Measurements from ENCODE around the gene PIK3R6. TPM values are rescaled to one million over a fixed set of nuclear protein-coding genes. Genes with fewer than 3 reads are reported as not detected.

PIK3R6 gene
- total RNA-seq, 4 donors from 2014 or later: 1.5 to 2.2 (median 2.0) TPM

- no peaks in the 10 kb centered on the region for H3K36me3 ChIP-seq
- H3K4me3 ChIP-seq: no peak overlapping the region
- 50% methylated on average over 1 of the region's 1 CpG; no CpG with 5 or more reads in 1 of the 2 donors for WGBS, 2 donors (ENCODE audit: low coverage in 1 of 2)
- no peak for ATAC-seq
- peaks cover 4% of the 10 kb centered on the region for H3K27me3 ChIP-seq
- no peak overlapping the region for H3K27ac ChIP-seq
- no peak for TF ChIP-seq EP300 (IDR thresholded peaks at IDR 0.05)
- TF ChIP-seq POLR2AphosphoS5 (IDR thresholded peaks at IDR 0.05): no peak
- TF ChIP-seq POLR2A (IDR thresholded peaks at IDR 0.05): no peak
- TF ChIP-seq, protein P1, sequence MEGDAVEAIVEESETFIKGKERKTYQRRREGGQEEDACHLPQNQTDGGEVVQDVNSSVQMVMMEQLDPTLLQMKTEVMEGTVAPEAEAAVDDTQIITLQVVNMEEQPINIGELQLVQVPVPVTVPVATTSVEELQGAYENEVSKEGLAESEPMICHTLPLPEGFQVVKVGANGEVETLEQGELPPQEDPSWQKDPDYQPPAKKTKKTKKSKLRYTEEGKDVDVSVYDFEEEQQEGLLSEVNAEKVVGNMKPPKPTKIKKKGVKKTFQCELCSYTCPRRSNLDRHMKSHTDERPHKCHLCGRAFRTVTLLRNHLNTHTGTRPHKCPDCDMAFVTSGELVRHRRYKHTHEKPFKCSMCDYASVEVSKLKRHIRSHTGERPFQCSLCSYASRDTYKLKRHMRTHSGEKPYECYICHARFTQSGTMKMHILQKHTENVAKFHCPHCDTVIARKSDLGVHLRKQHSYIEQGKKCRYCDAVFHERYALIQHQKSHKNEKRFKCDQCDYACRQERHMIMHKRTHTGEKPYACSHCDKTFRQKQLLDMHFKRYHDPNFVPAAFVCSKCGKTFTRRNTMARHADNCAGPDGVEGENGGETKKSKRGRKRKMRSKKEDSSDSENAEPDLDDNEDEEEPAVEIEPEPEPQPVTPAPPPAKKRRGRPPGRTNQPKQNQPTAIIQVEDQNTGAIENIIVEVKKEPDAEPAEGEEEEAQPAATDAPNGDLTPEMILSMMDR (IDR thresholded peaks at IDR 0.05): no peak
- H3K4me1 ChIP-seq: no peaks in the 10 kb centered on the region
- no peaks in the 10 kb centered on the region for H3K9me3 ChIP-seq
Measured at GRCh38 chr17:8776881-8777280, 90.6 kb downstream of the PIK3R6 start.

GRCh38 chr17:8776248-8776647 lies 91.2 kb downstream of the PIK3R6 start:
- ATAC-seq: no peak
- Histone ChIP-seq H3K27ac (no peak overlapping the region), H3K27me3 (peaks cover 9% of the 10 kb centered on the region)

DNA sequence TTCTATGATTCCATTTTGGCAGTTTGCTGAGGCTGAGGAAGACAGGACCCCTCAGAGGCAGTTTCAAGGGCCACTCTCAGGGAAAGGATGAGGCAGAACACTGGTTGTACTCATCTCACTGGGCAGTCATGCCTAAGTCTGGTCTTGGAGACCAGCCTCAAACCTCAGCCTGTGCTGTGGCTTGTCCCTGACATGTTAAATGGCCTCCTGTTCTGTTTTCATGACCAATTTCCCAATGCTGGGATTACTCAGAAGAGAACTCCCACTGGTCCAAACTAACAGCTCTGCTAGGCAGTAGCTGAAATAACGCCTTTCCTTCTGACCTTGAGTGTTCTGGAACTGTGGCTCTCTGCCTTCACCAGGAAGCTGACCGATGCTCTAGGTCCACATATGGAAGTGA lies 100.7 kb downstream of the PIK3R6 start:
- Histone ChIP-seq H3K9me3 (no peaks in the 10 kb centered on the region), H3K4me1 (no peaks in the 10 kb centered on the region), H3K27me3 (peaks cover 13% of the 10 kb centered on the region), H3K27ac (no peak overlapping the region), H3K36me3 (no peaks in the 10 kb centered on the region), H3K4me3 (no peak overlapping the region)
- ATAC-seq: no peak
- WGBS, 2 donors (ENCODE audit: low coverage in 1 of 2): 88 to 89% methylated on average over 1 to 2 of the region's 2 CpGs
- no peak for TF ChIP-seq EP300 (IDR thresholded peaks at IDR 0.05)
- TF ChIP-seq, protein P1 (IDR thresholded peaks at IDR 0.05): no peak
- TF ChIP-seq POLR2AphosphoS5 (IDR thresholded peaks at IDR 0.05): no peak
- no peak for TF ChIP-seq POLR2A (IDR thresholded peaks at IDR 0.05)

More at GRCh38 chr17:8776248-8776647, 91.2 kb downstream of the PIK3R6 start:
- Histone ChIP-seq H3K9me3 (no peaks in the 10 kb centered on the region), H3K4me3 (no peak overlapping the region), H3K36me3 (no peaks in the 10 kb centered on the region), H3K4me1 (no peaks in the 10 kb centered on the region)
- TF ChIP-seq POLR2AphosphoS5 (IDR thresholded peaks at IDR 0.05): no peak
- TF ChIP-seq POLR2A (IDR thresholded peaks at IDR 0.05): no peak

DNA sequence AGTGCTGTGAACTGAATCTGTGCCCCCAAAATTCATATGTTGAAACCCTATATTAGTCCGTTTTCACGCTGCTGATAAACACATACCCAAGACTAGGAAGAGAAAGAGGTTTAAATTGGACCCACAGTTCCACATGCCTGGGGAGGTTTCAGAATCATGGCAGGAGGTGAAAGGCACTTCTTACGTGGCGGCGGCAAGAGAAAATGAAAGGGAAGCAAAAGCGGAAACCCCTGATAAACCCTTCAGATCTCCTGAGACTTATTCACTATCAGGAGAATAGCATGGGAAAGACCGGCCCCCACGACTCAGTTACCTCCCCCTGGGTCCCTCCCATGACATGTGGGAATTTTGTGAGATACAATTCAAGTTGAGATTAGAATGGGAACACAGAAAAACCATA lies 105.5 kb downstream of the PIK3R6 start:
- Histone ChIP-seq H3K27me3 (peaks cover 14% of the 10 kb centered on the region), H3K4me1 (no peaks in the 10 kb centered on the region), H3K36me3 (no peaks in the 10 kb centered on the region), H3K27ac (no peak overlapping the region), H3K9me3 (no peaks in the 10 kb centered on the region), H3K4me3 (no peak overlapping the region)
- TF ChIP-seq POLR2A (IDR thresholded peaks at IDR 0.05) (no peak), EP300 (IDR thresholded peaks at IDR 0.05) (no peak), POLR2AphosphoS5 (IDR thresholded peaks at IDR 0.05) (no peak)
- TF ChIP-seq, protein P1 (IDR thresholded peaks at IDR 0.05): no peak
- WGBS, 2 donors (ENCODE audit: low coverage in 1 of 2): 87 to 91% methylated on average over 5 to 8 of the region's 8 CpGs
- no peak for ATAC-seq

DNA sequence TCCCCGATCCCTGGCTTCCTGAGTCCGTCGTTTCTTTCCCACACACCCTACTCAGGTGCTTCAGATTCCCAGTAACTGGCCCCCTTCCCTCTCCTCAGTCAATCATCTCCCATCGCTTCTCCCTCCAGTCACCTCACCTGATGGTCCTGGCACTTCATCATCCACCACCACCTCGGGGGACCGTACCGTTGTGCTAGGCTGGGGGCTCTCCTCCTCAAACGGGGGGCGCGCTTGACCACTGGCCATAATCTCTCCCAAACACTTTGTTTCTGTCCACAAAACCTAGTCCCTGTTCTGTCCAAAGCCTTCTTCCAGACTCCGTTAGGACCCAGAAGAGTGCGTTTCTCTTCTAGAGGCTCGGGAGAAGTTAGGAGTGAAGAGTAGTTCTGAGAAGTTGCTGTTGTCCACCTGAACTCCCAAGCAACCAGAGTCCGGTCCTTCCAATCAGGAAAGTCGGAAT lies 109.3 kb downstream of the PIK3R6 start, which contains the start of gene SPDYE4:
Gene SPDYE4 (minus strand): TSS at position 410 of the 460 bp plus-strand sequence. CDS start 164 bp downstream, at position 246.
- WGBS, 2 donors (ENCODE audit: low coverage in 1 of 2): 72 to 95% methylated on average over 4 of the region's 15 CpGs
- Histone ChIP-seq H3K4me3 (no peak within 1 kb of the TSS), H3K4me1 (no peaks in the 10 kb centered on the region), H3K9me3 (no peaks in the 10 kb centered on the region), H3K27me3 (peaks cover 25% of the 10 kb centered on the region), H3K27ac (no peak within 1 kb of the TSS), H3K36me3 (no peaks in the 10 kb centered on the region)
- TF ChIP-seq POLR2A (IDR thresholded peaks at IDR 0.05): no peak
- ATAC-seq: no peak

DNA sequence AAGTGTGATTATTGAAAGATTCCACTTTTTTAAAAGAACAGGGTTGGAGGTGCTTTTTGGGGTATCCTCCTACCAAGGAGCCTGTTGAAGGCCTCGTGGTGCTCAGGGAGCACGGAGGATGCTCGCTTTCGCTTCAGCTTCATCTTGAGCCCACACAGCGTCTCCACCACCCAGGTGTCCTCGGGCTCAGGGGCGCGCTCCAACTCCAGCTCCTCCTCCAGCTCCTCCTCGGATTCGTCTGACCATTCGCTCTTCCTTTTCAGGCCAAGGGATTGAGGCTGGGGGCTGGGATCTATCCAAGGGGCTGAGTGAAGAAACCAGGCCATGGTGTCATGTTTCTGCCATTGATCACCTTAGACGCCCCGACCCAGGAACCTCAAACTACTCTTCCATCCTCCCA lies 110.3 kb downstream of the PIK3R6 start:
- no peaks in the 10 kb centered on the region for H3K4me1 ChIP-seq
- no peaks in the 10 kb centered on the region for H3K9me3 ChIP-seq
- no peak for ATAC-seq
- TF ChIP-seq, protein P1 (IDR thresholded peaks at IDR 0.05): no peak
- TF ChIP-seq POLR2A (IDR thresholded peaks at IDR 0.05): no peak
- TF ChIP-seq EP300 (IDR thresholded peaks at IDR 0.05): no peak
- no peak for TF ChIP-seq POLR2AphosphoS5 (IDR thresholded peaks at IDR 0.05)
- H3K27ac ChIP-seq: no peak overlapping the region
- 80 to 90% methylated on average over 12 of the region's 13 CpGs for WGBS, 2 donors (ENCODE audit: low coverage in 1 of 2)
- H3K27me3 ChIP-seq: peaks cover 25% of the 10 kb centered on the region
- no peak overlapping the region for H3K4me3 ChIP-seq
- H3K36me3 ChIP-seq: no peaks in the 10 kb centered on the region

Measured in gastroesophageal sphincter (tissue), 4 donors.